NB4 (cell line): ENCODE data around the gene MNDA.

ENCODE experiments used
- POLR2A ChIP-seq: IDR thresholded peaks from 2 replicates; pipeline ENCODE4 v1.6.1; 2011; ENCODE audit warnings: mild to moderate bottlenecking; ENCODE audit not compliant: insufficient read length; ENCODE audit errors: extremely low read depth
- TF ChIP-seq, protein P1 (sequence below): IDR thresholded peaks from one replicate; pipeline ENCODE4 v1.5.1; 2012; ENCODE audit warnings: low read depth, low read length
- TF ChIP-seq, protein P2 (sequence below): IDR thresholded peaks from 2 replicates; pipeline ENCODE4 v1.6.1; 2011; ENCODE audit warnings: low read depth, low read length

DNA sequence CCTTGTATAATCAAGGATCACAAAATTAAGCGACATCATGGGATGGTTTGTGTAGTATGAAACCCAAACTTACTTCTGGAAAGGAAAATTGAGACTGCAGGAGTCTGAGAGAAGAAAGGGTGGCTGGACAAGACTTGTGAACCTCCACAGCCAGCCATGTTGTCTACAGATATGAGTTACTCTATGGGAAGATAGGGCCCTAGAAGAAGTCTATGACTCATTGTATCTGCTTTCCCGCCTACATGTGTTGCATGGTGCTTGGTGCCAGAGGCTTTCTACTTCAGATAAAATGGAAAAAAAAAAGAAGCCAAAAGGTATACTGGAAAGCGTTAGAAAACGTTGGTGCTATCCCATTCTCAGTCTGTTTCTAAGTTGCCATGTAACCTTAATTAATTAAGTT, 31.5 kb upstream of the MNDA start:
- TF ChIP-seq, protein P1, sequence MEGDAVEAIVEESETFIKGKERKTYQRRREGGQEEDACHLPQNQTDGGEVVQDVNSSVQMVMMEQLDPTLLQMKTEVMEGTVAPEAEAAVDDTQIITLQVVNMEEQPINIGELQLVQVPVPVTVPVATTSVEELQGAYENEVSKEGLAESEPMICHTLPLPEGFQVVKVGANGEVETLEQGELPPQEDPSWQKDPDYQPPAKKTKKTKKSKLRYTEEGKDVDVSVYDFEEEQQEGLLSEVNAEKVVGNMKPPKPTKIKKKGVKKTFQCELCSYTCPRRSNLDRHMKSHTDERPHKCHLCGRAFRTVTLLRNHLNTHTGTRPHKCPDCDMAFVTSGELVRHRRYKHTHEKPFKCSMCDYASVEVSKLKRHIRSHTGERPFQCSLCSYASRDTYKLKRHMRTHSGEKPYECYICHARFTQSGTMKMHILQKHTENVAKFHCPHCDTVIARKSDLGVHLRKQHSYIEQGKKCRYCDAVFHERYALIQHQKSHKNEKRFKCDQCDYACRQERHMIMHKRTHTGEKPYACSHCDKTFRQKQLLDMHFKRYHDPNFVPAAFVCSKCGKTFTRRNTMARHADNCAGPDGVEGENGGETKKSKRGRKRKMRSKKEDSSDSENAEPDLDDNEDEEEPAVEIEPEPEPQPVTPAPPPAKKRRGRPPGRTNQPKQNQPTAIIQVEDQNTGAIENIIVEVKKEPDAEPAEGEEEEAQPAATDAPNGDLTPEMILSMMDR, result no peak
- no peak for TF ChIP-seq POLR2A
- TF ChIP-seq, protein P2, sequence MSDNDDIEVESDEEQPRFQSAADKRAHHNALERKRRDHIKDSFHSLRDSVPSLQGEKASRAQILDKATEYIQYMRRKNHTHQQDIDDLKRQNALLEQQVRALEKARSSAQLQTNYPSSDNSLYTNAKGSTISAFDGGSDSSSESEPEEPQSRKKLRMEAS, result no peak
